K562 (cell line): Measurements from ENCODE around the gene PLD1. TPM values are rescaled to one million over a fixed set of nuclear protein-coding genes. Genes with fewer than 3 reads are reported as not detected.

Experiments
- ATAC-seq: fragments of 200-7000 bp; cut with Tn5 transposase; 3 replicates; pipeline ENCODE4 v1.9.1; 2020; ENCODE audit warnings: moderate library complexity
- BruUV-seq: library from RNA; stranded (reverse); fragments of 400-500 nt; replicated peaks from 2 replicates; lab custom pipeline; 2021; lab: Mats Ljungman, UMichigan
- CTCF ChIA-PET: fragments of 300-600 bp; formaldehyde crosslinking; extraction: SDS; loops from one replicate; lab custom pipeline; 2021; ENCODE audit warnings: low intra/inter-chr PET ratio; lab: Yijun Ruan, JAX
- POLR2A ChIA-PET: fragments of 300-600, 350-650 bp; sonication (Branson Sonifier 250); formaldehyde crosslinking; extraction: SDS; loops from one replicate; lab custom pipeline; 2021; ENCODE audit warnings: antibody characterized with exemption, inconsistent platforms; lab: Yijun Ruan, JAX
- DNase-seq, 4 experiments: peaks; one replicate each; pipeline versions ENCODE4 v3.0.0 to v3.0.0-alpha.2; 2011 to 2018; ENCODE audit warnings: low spot score in 3 of 4, mixed read lengths in 3 of 4; ENCODE audit errors: extremely low read depth in 1 of 4
- FAIRE-seq: peaks from 2 replicates; lab custom pipeline; 2011; peaks lifted over from hg19 to GRCh38; lab: Jason Lieb, UNC
- H2AFZ ChIP-seq: 2 replicates; pipeline ENCODE4 v1.6.0; 2011; ENCODE audit warnings: low read depth, low read length, control low read depth, inconsistent platforms
- H3K27ac ChIP-seq: fragments of 200-600 bp; 3 replicates; pipeline ENCODE4 v1.8.0; 2011; ENCODE audit warnings: low read depth, mild to moderate bottlenecking, control low read depth, inconsistent platforms, low read length, moderate library complexity, mixed read lengths; ENCODE audit errors: extremely low read depth
- H3K27me3 ChIP-seq, 2 experiments: fragments of 300-600 bp in 1 of 2; 2 replicates in 1 of 2; 3 replicates in 1 of 2; pipeline versions ENCODE4 v1.6.0 to v1.8.0; 2011; ENCODE audit warnings: inconsistent platforms in 2 of 2, low read length in 2 of 2, mild to moderate bottlenecking in 1 of 2, mixed read lengths in 1 of 2, moderate library complexity in 1 of 2; ENCODE audit not compliant: control insufficient read depth in 2 of 2, insufficient read depth in 2 of 2
- H3K36me3 ChIP-seq: fragments of 300-600 bp; 3 replicates; pipeline ENCODE4 v1.8.0; 2011; ENCODE audit warnings: mild to moderate bottlenecking, low read length, inconsistent platforms; ENCODE audit not compliant: control insufficient read depth, insufficient read depth
- H3K4me1 ChIP-seq, 2 experiments: fragments of 200-600 bp in 1 of 2; replicated peaks in 1 of 2; 2 replicates in 1 of 2; 3 replicates in 1 of 2; pipeline versions ENCODE4 v1.5.1 to v1.8.0; 2011; ENCODE audit warnings: inconsistent platforms in 2 of 2, low read length in 2 of 2, mild to moderate bottlenecking in 1 of 2, mixed read lengths in 1 of 2, moderate library complexity in 1 of 2; ENCODE audit not compliant: control insufficient read depth in 2 of 2, insufficient read depth in 2 of 2
- H3K4me2 ChIP-seq: 2 replicates; pipeline ENCODE4 v1.6.1; 2011; ENCODE audit warnings: low read length, control low read depth, inconsistent platforms, mixed read lengths; ENCODE audit not compliant: insufficient read depth
- H3K4me3 ChIP-seq: fragments of 200-600 bp; sonication (generic), shearing (Covaris generic); 2 replicates; pipeline ENCODE4 v1.5.1; 2016; ENCODE audit warnings: control low read depth, inconsistent platforms
- H3K79me2 ChIP-seq: fragments of 200-600 bp; 3 replicates; pipeline ENCODE4 v1.8.0; 2011; ENCODE audit warnings: low read length, inconsistent platforms; ENCODE audit not compliant: control insufficient read depth, insufficient read depth
- H3K9ac ChIP-seq, 2 experiments: 2 replicates each; pipeline versions ENCODE4 v1.6.0 to v1.6.1; 2011; ENCODE audit warnings: low read depth in 2 of 2, low read length in 2 of 2, control low read depth in 1 of 2, inconsistent platforms in 1 of 2, mild to moderate bottlenecking in 1 of 2, mixed read lengths in 1 of 2; ENCODE audit not compliant: insufficient read depth in 1 of 2
- H3K9me1 ChIP-seq: one replicate; pipeline ENCODE4 v1.6.0; 2011; ENCODE audit warnings: inconsistent platforms, mild to moderate bottlenecking, low read length, moderate library complexity; ENCODE audit not compliant: control insufficient read depth, insufficient read depth
- H3K9me3 ChIP-seq: replicated peaks from 2 replicates; pipeline ENCODE4 v1.5.1; 2011; ENCODE audit warnings: low read depth, low read length, inconsistent platforms; ENCODE audit not compliant: control insufficient read depth, insufficient read depth
- H4K20me1 ChIP-seq: replicated peaks from 2 replicates; pipeline ENCODE4 v1.6.1; 2011; ENCODE audit warnings: low read length, inconsistent platforms, mixed read lengths; ENCODE audit not compliant: control insufficient read depth, insufficient read depth
- CHD2 ChIP-seq: IDR thresholded peaks from 2 replicates; pipeline ENCODE4 v1.6.1; 2011; ENCODE audit warnings: low read depth, low read length
- JUNB ChIP-seq: fragments of 450-650 bp; formaldehyde crosslinking; conservative IDR thresholded peaks from 2 replicates; pipeline ENCODE4 v1.4.0; 2020; ENCODE audit warnings: mild to moderate bottlenecking
- MAFK ChIP-seq: IDR thresholded peaks from 2 replicates; pipeline ENCODE4 v1.6.1; 2011; ENCODE audit warnings: low read length, improper control_type of control experiment
- TEAD1 ChIP-seq, 2 experiments: fragments of 450-650 bp in 1 of 2; sonication (generic) in 1 of 2; formaldehyde crosslinking; IDR thresholded peaks; 2 replicates each; pipeline versions ENCODE4 v1.4.0 to v1.8.0; 2020 to 2022; ENCODE audit warnings: mild to moderate bottlenecking in 2 of 2, missing genetic modification reagents in 1 of 2
- ZNF143 ChIP-seq: sonication (generic); formaldehyde crosslinking; IDR thresholded peaks from 2 replicates; pipeline ENCODE4 v1.9.0; 2022; ENCODE audit warnings: mild to moderate bottlenecking, missing genetic modification reagents
- WGBS: fragments of 100-300 bp; shearing (Covaris generic); methylation state at CpG from one replicate; pipeline ENCODE4 v1.1.6; 2016; ENCODE audit warnings: low coverage, mixed read lengths; ENCODE audit not compliant: insufficient coverage; ENCODE audit errors: missing lambda C conversion rate; 5-methylcytosine and 5-hydroxymethylcytosine counted together
- in situ Hi-C: fragments of 300-500 bp; cut with MboI; formaldehyde crosslinking; loops from 4 replicates; pipeline ENCODE4 v1.15.0; 2018; ENCODE audit warnings: inconsistent platforms, mixed read lengths
- intact Hi-C: fragments of 100-400 bp; cut with micrococcal nuclease; formaldehyde crosslinking; loops from 2 replicates; pipeline ENCODE4 v1.14.2; 2022
- polyA plus RNA-seq, 8 experiments: library from polyadenylated mRNA; depleted of rRNA in 4 of 8; stranded (reverse) in 5 of 8; unstranded in 3 of 8; fragments of >200 nt; fragmentation: Nextera tagmentation in 2 of 8; fragmentation: Illumina TruSeq in 1 of 8; extraction: Ambion mirVana in 2 of 8; extraction: Trizol in 1 of 8; gene quantifications; 2 replicates each; pipeline versions ENCODE4 v1.2.1 to v1.2.3, GENCODE V29; 2011 to 2014; ENCODE audit warnings: inconsistent platforms in 1 of 8, missing spikeins in 1 of 8
- total RNA-seq, 7 experiments: library from RNA; depleted of rRNA in 6 of 7; stranded (reverse); fragments of >200 nt in 6 of 7; fragmentation: Illumina TruSeq in 2 of 7; extraction: Trizol in 2 of 7; gene quantifications; 2 replicates each; pipeline versions ENCODE4 v1.2.1 to v1.2.3, GENCODE V29; 2011 to 2021; ENCODE audit warnings: low replicate concordance in 1 of 7
- TF ChIP-seq, protein P1 (sequence below): fragments of 450-650 bp; formaldehyde crosslinking; IDR thresholded peaks from 2 replicates; pipeline ENCODE4 v1.4.0; 2020; ENCODE audit warnings: mild to moderate bottlenecking
- TF ChIP-seq, protein P2 (sequence below): fragments of 450-650 bp; IDR thresholded peaks from 2 replicates; pipeline ENCODE4 v1.6.1; 2016; ENCODE audit warnings: mild to moderate bottlenecking, moderate library complexity
- TF ChIP-seq, protein P3 (sequence below): IDR thresholded peaks from 2 replicates; pipeline ENCODE4 v1.6.1; 2011; ENCODE audit not compliant: insufficient read length; ENCODE audit errors: extremely low read depth

PLD1 gene
- total and polyA plus RNA-seq, 9 of the 15 experiments (the other 6 are each of a cell fraction or from before 2014, with no cell fraction given): 8.4 to 26.1 (median 18.6) TPM

DNA sequence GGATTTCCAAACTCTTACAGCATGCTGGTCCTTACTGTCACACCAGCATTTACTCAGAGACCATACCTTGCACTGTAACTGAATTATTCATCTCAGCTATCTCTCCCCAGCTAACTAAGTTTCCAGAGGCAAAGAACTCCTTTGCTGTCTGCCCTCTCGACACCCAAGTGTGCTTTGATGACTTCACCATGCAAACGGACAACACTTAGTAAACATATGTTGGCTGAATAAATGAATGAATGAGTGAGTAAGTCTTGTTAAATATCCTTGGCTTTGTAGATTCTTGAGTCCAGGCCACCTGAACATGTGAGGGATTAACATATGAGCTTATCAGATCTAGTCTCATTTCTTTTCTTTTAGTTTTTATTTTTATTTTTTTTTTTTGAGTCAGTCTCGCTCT, 138.2 kb downstream of the PLD1 start:
- no peaks in the 10 kb centered on the region for H3K4me1 ChIP-seq
- H2AFZ ChIP-seq: no peak overlapping the region
- ChIA-PET POLR2A (interaction anchor here (1.1 kb wide), 1 partner anchor 54 kb away, joined by 3 read pairs; no protein-coding TSS in a partner anchor), CTCF (interaction anchor here (0.7 kb wide), 1 partner anchor 108 kb away, joined by 3 read pairs; no protein-coding TSS in a partner anchor)
- H3K4me2 ChIP-seq: no peak overlapping the region
- 66% methylated on average over 3 of the region's 3 CpGs for WGBS
- no peak overlapping the region for H3K4me3 ChIP-seq
- DNase-seq: no peak
- no peak for ATAC-seq
- BruUV-seq: no TSS peak
- no peaks in the 10 kb centered on the region for H3K27me3 ChIP-seq
- FAIRE-seq: no peak
- no peaks in the 10 kb centered on the region for H3K9me1 ChIP-seq
- H3K79me2 ChIP-seq: no peaks in the 10 kb centered on the region
- no peaks in the 10 kb centered on the region for H4K20me1 ChIP-seq
- in situ Hi-C loops (no loop called here), intact Hi-C loops (no loop called here)
- no peaks in the 10 kb centered on the region for H3K9me3 ChIP-seq
- no peaks in the 10 kb centered on the region for H3K36me3 ChIP-seq
- H3K27ac ChIP-seq: no peak overlapping the region
- no peak overlapping the region for H3K9ac ChIP-seq
- TF ChIP-seq, protein P1, sequence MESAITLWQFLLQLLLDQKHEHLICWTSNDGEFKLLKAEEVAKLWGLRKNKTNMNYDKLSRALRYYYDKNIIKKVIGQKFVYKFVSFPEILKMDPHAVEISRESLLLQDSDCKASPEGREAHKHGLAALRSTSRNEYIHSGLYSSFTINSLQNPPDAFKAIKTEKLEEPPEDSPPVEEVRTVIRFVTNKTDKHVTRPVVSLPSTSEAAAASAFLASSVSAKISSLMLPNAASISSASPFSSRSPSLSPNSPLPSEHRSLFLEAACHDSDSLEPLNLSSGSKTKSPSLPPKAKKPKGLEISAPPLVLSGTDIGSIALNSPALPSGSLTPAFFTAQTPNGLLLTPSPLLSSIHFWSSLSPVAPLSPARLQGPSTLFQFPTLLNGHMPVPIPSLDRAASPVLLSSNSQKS (CRISPR knock-in tag): no peak
- TF ChIP-seq JUNB (CRISPR knock-in tag) (no peak), CHD2 (no peak), MAFK (no peak), TEAD1 (CRISPR knock-in tag; IDR thresholded peaks at IDR 0.05) (no peak), ZNF143 (CRISPR knock-in tag) (no peak)
- TF ChIP-seq, protein P2, sequence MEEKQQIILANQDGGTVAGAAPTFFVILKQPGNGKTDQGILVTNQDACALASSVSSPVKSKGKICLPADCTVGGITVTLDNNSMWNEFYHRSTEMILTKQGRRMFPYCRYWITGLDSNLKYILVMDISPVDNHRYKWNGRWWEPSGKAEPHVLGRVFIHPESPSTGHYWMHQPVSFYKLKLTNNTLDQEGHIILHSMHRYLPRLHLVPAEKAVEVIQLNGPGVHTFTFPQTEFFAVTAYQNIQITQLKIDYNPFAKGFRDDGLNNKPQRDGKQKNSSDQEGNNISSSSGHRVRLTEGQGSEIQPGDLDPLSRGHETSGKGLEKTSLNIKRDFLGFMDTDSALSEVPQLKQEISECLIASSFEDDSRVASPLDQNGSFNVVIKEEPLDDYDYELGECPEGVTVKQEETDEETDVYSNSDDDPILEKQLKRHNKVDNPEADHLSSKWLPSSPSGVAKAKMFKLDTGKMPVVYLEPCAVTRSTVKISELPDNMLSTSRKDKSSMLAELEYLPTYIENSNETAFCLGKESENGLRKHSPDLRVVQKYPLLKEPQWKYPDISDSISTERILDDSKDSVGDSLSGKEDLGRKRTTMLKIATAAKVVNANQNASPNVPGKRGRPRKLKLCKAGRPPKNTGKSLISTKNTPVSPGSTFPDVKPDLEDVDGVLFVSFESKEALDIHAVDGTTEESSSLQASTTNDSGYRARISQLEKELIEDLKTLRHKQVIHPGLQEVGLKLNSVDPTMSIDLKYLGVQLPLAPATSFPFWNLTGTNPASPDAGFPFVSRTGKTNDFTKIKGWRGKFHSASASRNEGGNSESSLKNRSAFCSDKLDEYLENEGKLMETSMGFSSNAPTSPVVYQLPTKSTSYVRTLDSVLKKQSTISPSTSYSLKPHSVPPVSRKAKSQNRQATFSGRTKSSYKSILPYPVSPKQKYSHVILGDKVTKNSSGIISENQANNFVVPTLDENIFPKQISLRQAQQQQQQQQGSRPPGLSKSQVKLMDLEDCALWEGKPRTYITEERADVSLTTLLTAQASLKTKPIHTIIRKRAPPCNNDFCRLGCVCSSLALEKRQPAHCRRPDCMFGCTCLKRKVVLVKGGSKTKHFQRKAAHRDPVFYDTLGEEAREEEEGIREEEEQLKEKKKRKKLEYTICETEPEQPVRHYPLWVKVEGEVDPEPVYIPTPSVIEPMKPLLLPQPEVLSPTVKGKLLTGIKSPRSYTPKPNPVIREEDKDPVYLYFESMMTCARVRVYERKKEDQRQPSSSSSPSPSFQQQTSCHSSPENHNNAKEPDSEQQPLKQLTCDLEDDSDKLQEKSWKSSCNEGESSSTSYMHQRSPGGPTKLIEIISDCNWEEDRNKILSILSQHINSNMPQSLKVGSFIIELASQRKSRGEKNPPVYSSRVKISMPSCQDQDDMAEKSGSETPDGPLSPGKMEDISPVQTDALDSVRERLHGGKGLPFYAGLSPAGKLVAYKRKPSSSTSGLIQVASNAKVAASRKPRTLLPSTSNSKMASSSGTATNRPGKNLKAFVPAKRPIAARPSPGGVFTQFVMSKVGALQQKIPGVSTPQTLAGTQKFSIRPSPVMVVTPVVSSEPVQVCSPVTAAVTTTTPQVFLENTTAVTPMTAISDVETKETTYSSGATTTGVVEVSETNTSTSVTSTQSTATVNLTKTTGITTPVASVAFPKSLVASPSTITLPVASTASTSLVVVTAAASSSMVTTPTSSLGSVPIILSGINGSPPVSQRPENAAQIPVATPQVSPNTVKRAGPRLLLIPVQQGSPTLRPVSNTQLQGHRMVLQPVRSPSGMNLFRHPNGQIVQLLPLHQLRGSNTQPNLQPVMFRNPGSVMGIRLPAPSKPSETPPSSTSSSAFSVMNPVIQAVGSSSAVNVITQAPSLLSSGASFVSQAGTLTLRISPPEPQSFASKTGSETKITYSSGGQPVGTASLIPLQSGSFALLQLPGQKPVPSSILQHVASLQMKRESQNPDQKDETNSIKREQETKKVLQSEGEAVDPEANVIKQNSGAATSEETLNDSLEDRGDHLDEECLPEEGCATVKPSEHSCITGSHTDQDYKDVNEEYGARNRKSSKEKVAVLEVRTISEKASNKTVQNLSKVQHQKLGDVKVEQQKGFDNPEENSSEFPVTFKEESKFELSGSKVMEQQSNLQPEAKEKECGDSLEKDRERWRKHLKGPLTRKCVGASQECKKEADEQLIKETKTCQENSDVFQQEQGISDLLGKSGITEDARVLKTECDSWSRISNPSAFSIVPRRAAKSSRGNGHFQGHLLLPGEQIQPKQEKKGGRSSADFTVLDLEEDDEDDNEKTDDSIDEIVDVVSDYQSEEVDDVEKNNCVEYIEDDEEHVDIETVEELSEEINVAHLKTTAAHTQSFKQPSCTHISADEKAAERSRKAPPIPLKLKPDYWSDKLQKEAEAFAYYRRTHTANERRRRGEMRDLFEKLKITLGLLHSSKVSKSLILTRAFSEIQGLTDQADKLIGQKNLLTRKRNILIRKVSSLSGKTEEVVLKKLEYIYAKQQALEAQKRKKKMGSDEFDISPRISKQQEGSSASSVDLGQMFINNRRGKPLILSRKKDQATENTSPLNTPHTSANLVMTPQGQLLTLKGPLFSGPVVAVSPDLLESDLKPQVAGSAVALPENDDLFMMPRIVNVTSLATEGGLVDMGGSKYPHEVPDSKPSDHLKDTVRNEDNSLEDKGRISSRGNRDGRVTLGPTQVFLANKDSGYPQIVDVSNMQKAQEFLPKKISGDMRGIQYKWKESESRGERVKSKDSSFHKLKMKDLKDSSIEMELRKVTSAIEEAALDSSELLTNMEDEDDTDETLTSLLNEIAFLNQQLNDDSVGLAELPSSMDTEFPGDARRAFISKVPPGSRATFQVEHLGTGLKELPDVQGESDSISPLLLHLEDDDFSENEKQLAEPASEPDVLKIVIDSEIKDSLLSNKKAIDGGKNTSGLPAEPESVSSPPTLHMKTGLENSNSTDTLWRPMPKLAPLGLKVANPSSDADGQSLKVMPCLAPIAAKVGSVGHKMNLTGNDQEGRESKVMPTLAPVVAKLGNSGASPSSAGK: no peak
- TF ChIP-seq, protein P3, sequence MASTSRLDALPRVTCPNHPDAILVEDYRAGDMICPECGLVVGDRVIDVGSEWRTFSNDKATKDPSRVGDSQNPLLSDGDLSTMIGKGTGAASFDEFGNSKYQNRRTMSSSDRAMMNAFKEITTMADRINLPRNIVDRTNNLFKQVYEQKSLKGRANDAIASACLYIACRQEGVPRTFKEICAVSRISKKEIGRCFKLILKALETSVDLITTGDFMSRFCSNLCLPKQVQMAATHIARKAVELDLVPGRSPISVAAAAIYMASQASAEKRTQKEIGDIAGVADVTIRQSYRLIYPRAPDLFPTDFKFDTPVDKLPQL: no peak
